ENCODE data around the gene CACNA1B.
"Not testable (repeated sequence)": the region's sequence is repeated elsewhere in the genome, so short reads cannot be mapped to it uniquely, and the experiment has no call there.

DNA sequence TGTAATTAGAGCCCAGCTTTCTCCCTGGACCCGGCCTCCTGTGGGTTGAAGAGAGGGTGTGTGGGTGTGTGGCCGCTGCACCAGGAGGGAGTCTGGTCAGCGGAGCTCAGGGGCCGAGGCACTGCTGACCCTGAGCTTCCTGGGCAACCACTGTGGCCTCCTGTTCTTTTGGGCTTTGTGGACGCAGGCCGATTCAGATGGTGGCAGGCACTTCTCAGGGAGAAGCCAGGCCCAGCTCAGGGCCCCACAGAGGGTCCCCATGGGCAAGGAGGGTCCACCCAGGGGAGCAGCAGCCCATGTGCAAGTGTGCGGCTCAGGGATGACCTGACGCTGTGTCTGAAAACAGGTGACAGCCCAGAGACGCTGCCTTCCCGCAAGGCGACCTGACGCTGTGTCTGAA is 11.0 kb downstream of the CACNA1B start:
- TF ChIP-seq, protein P1, sequence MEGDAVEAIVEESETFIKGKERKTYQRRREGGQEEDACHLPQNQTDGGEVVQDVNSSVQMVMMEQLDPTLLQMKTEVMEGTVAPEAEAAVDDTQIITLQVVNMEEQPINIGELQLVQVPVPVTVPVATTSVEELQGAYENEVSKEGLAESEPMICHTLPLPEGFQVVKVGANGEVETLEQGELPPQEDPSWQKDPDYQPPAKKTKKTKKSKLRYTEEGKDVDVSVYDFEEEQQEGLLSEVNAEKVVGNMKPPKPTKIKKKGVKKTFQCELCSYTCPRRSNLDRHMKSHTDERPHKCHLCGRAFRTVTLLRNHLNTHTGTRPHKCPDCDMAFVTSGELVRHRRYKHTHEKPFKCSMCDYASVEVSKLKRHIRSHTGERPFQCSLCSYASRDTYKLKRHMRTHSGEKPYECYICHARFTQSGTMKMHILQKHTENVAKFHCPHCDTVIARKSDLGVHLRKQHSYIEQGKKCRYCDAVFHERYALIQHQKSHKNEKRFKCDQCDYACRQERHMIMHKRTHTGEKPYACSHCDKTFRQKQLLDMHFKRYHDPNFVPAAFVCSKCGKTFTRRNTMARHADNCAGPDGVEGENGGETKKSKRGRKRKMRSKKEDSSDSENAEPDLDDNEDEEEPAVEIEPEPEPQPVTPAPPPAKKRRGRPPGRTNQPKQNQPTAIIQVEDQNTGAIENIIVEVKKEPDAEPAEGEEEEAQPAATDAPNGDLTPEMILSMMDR (IDR thresholded peaks at IDR 0.05) = not testable (repeated sequence)
- not testable (repeated sequence) for TF ChIP-seq POLR2A (IDR thresholded peaks at IDR 0.05)

Data from testis (tissue), 2 donors.